GM23338 (cell line): ENCODE measurements around the gene VEZT.

ENCODE experiments used
- CREB1 ChIP-seq: fragments of 250-450 bp; sonication (Bioruptor Pico); IDR thresholded peaks from 2 replicates; pipeline ENCODE4 v1.5.0; 2020; ENCODE audit warnings: low read depth, mild to moderate bottlenecking, moderate library complexity
- CTCF ChIP-seq, 2 experiments: fragments of 200-600 bp in 1 of 2; sonication (generic) in 1 of 2; conservative IDR thresholded peaks; 2 replicates each; pipeline versions ENCODE4 v1.5.1 to v1.6.1; 2016 to 2017; ENCODE audit warnings: antibody characterized with exemption in 2 of 2, low read depth in 2 of 2, mild to moderate bottlenecking in 2 of 2, moderate library complexity in 1 of 2
- EZH2 ChIP-seq: fragments of 200-600 bp; sonication (generic); IDR thresholded peaks from one replicate; pipeline ENCODE4 v1.8.0; 2017; ENCODE audit warnings: antibody characterized with exemption, mild to moderate bottlenecking, low read depth; ENCODE audit not compliant: unreplicated experiment
- EZH2phosphoT487 ChIP-seq: fragments of 200-600 bp; sonication (generic); IDR thresholded peaks from one replicate; pipeline ENCODE4 v1.8.1; 2018; ENCODE audit warnings: antibody characterized with exemption; ENCODE audit not compliant: unreplicated experiment
- JUNB ChIP-seq: IDR thresholded peaks from one replicate; pipeline ENCODE4 v1.6.1; 2016; ENCODE audit warnings: antibody characterized with exemption; ENCODE audit not compliant: unreplicated experiment
- POLR2AphosphoS5 ChIP-seq: IDR thresholded peaks from 2 replicates; pipeline ENCODE4 v1.6.1; 2016; ENCODE audit warnings: antibody characterized with exemption, low read depth
- REST ChIP-seq: IDR thresholded peaks from one replicate; pipeline ENCODE4 v1.6.1; 2018; ENCODE audit warnings: antibody characterized with exemption; ENCODE audit not compliant: unreplicated experiment
- STAT1 ChIP-seq: IDR thresholded peaks from one replicate; pipeline ENCODE4 v1.6.1; 2016; ENCODE audit warnings: antibody characterized with exemption; ENCODE audit not compliant: unreplicated experiment

- TF ChIP-seq EZH2: no peak
- TF ChIP-seq CTCF (conservative IDR thresholded peaks at IDR 0.05; ENCODE audit: low read depth in 2 of 2): no peak
- no peak for TF ChIP-seq POLR2AphosphoS5
- TF ChIP-seq EZH2phosphoT487: no peak
- no peak for TF ChIP-seq CREB1 (CRISPR knock-in tag)
- no peak for TF ChIP-seq JUNB
- no peak for TF ChIP-seq REST
- no peak for TF ChIP-seq STAT1
Observed at GRCh38 chr12:95282266-95282665, 64.7 kb downstream of the VEZT start.
